AG09309 (cell line): Measurements from ENCODE around the gene NAAA.

Source experiments
- DNase-seq: peaks from one replicate; pipeline ENCODE4 v3.0.0-alpha.2; 2010; ENCODE audit warnings: low read depth
- H3K4me3 ChIP-seq: 2 replicates; pipeline ENCODE4 v1.5.1; 2011; ENCODE audit warnings: mild to moderate bottlenecking, low read depth, low read length, moderate library complexity; ENCODE audit not compliant: control insufficient read depth
- CTCF ChIP-seq: IDR thresholded peaks from 2 replicates; pipeline ENCODE4 v1.5.1; 2011; ENCODE audit warnings: mild to moderate bottlenecking, low read depth, low read length, inconsistent platforms; ENCODE audit not compliant: insufficient read depth, control insufficient read depth; ENCODE audit errors: missing control alignments

Gene NAAA

GRCh38 chr4:75891611-75892010 lies 49.2 kb downstream of the NAAA start:
- TF ChIP-seq CTCF: no peak
- H3K4me3 ChIP-seq: no peak overlapping the region
- DNase-seq: no peak

- no peak overlapping the region for H3K4me3 ChIP-seq
- DNase-seq: no peak
- TF ChIP-seq CTCF: no peak
Observed at GRCh38 chr4:75889537-75890199, 51.1 kb downstream of the NAAA start.

- no peak overlapping the region for H3K4me3 ChIP-seq
- DNase-seq: no peak
- TF ChIP-seq CTCF: no peak
Observed at GRCh38 chr4:75886104-75886503, 54.7 kb downstream of the NAAA start.

GRCh38 chr4:75881476-75881875 lies 59.3 kb downstream of the NAAA start:
- H3K4me3 ChIP-seq: no peak overlapping the region
- DNase-seq: no peak
- TF ChIP-seq CTCF: no peak

GRCh38 chr4:75880278-75880677 lies 60.5 kb downstream of the NAAA start:
- no peak for TF ChIP-seq CTCF
- no peak for DNase-seq
- no peak overlapping the region for H3K4me3 ChIP-seq

- DNase-seq: no peak
Observed at GRCh38 chr4:75878246-75878756, 62.5 kb downstream of the NAAA start.

More at GRCh38 chr4:75878246-75878756, 62.5 kb downstream of the NAAA start:
- H3K4me3 ChIP-seq: no peak overlapping the region
- TF ChIP-seq CTCF: no peak
